HepG2 (cell line): Measurements from ENCODE around the gene RPS6KC1.

Experiments
- RARA ChIP-seq: IDR thresholded peaks from 2 replicates; pipeline ENCODE4 v1.6.1; 2016; ENCODE audit warnings: missing genetic modification reagents, missing compliant biosample characterization
- YY1 ChIP-seq: IDR thresholded peaks from 2 replicates; pipeline ENCODE4 v1.6.1; 2011; ENCODE audit warnings: low read length, low read depth, moderate library complexity, mild to moderate bottlenecking; ENCODE audit not compliant: insufficient read depth, insufficient replicate concordance
- ZBTB10 ChIP-seq: sonication (generic); formaldehyde crosslinking; IDR thresholded peaks from 2 replicates; pipeline ENCODE4 v1.4.0; 2020; ENCODE audit warnings: missing genetic modification reagents, borderline replicate concordance
- ZNF563 ChIP-seq: sonication (generic); formaldehyde crosslinking; IDR thresholded peaks from 2 replicates; pipeline ENCODE4 v1.8.0; 2022; ENCODE audit warnings: mild to moderate bottlenecking, moderate library complexity, missing genetic modification reagents
- TF ChIP-seq, protein P1 (sequence below): sonication (generic); formaldehyde crosslinking; IDR thresholded peaks from 2 replicates; pipeline ENCODE4 v1.4.0; 2020; ENCODE audit warnings: missing genetic modification reagents, low read depth, mild to moderate bottlenecking, borderline replicate concordance
- TF ChIP-seq, protein P2 (sequence below): sonication (generic); formaldehyde crosslinking; IDR thresholded peaks from 2 replicates; pipeline ENCODE4 v1.4.0; 2020; ENCODE audit warnings: missing genetic modification reagents

- TF ChIP-seq, protein P1, sequence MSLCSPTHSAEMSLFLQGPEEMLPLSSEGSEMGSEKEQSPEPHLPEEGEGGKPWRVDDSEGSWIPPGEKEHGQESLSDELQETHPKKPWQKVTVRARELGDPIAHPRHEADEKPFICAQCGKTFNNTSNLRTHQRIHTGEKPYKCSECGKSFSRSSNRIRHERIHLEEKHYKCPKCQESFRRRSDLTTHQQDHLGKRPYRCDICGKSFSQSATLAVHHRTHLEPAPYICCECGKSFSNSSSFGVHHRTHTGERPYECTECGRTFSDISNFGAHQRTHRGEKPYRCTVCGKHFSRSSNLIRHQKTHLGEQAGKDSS (CRISPR knock-in tag) = no peak
- TF ChIP-seq ZBTB10 (CRISPR knock-in tag) = no peak
- TF ChIP-seq, protein P2, sequence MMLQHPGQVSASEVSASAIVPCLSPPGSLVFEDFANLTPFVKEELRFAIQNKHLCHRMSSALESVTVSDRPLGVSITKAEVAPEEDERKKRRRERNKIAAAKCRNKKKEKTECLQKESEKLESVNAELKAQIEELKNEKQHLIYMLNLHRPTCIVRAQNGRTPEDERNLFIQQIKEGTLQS (CRISPR knock-in tag) = no peak
- TF ChIP-seq YY1 = no peak
- TF ChIP-seq RARA (CRISPR knock-in tag) = no peak
- TF ChIP-seq ZNF563 (CRISPR knock-in tag) = no peak
Measured at GRCh38 chr1:213120961-213121360, 69.9 kb downstream of the RPS6KC1 start.
